Adrenal gland (tissue), 19 donors: ENCODE data around the gene SOCS7. TPM values are rescaled to one million over a fixed set of nuclear protein-coding genes. Genes with fewer than 3 reads are reported as not detected.
A peak's percentile ranks its signal among the peaks of the same experiment; 100 is the strongest.

Experiments used
- DNase-seq, 7 donors: peaks; one replicate each; pipeline ENCODE4 v3.0.0-alpha.2; 2019 to 2020
- H3K27ac ChIP-seq, 5 donors: fragments of 200-600 bp; sonication (generic) in 4 of 5; 1 replicate in 3 of 5; 2 replicates in 2 of 5; pipeline versions ENCODE4 v1.5.1 to v1.8.0; 2016 to 2020; ENCODE audit warnings: mild to moderate bottlenecking in 1 of 5
- H3K27me3 ChIP-seq: fragments of 200-600 bp; 2 replicates; pipeline ENCODE4 v1.8.0; 2021
- H3K36me3 ChIP-seq, 2 donors: fragments of 200-600 bp; replicated peaks in 1 of 2; 1 replicate in 1 of 2; 2 replicates in 1 of 2; pipeline versions ENCODE4 v1.5.1 to v1.8.0; 2018 to 2022
- H3K4me1 ChIP-seq, 2 donors: fragments of 200-600 bp; replicated peaks in 1 of 2; 1 replicate in 1 of 2; 2 replicates in 1 of 2; pipeline versions ENCODE4 v1.5.1 to v1.8.0; 2018 to 2021
- H3K4me3 ChIP-seq, 4 donors: fragments of 200-600 bp; sonication (generic) in 3 of 4; one replicate each; pipeline ENCODE4 v1.5.1; 2016 to 2018
- H3K9me3 ChIP-seq, 3 donors: fragments of 200-600 bp; sonication (generic) in 1 of 3; replicated peaks in 1 of 3; 1 replicate in 2 of 3; 2 replicates in 1 of 3; pipeline versions ENCODE4 v1.5.1 to v1.8.0; 2016 to 2021
- POLR2A ChIP-seq, 2 donors: fragments of 450-650 bp; IDR thresholded peaks; one replicate each; pipeline ENCODE4 v1.6.1; 2017; ENCODE audit warnings: antibody characterized with exemption in 2 of 2, mild to moderate bottlenecking in 2 of 2, moderate library complexity in 1 of 2
- WGBS, 4 donors: extraction: QIAGEN DNeasy Blood & Tissue Kit in 2 of 4; methylation state at CpG; one replicate each; pipeline versions ENCODE4 v1.1.5 to v1.1.7; 2013 to 2017; 5-methylcytosine and 5-hydroxymethylcytosine counted together
- intact Hi-C, 2 donors: fragments of 100-400 bp; cut with DNase I; formaldehyde crosslinking; loops; one replicate each; pipeline versions ENCODE4 v1.14.1 to v1.15.0; 2022 to 2023
- long read RNA-seq, 10 donors: library from polyadenylated mRNA in 3 of 10; unstranded in 2 of 10; stranded (forward) in 1 of 10; transcript quantifications; one replicate each; pipeline ENCODE4 v2.0.0 and lab custom pipeline, GENCODE V29; 2021 to 2026
- polyA plus RNA-seq, 3 donors: library from polyadenylated mRNA; stranded (reverse); fragments of 200-250 nt in 2 of 3; fragments of 350-450 nt in 1 of 3; fragmentation: Illumina TruSeq in 1 of 3; extraction: RNeasy Lipid Tissue Mini Kit (QIAGEN cat#74804) in 1 of 3; gene quantifications; one replicate each; pipeline ENCODE4 v1.2.3, GENCODE V29; 2013 to 2014
- total RNA-seq, 9 donors: library from RNA; depleted of rRNA in 4 of 9; stranded (reverse); fragments of >200 nt in 4 of 9; fragments of 120-200 nt in 1 of 9; fragmentation: NEBNext Ultra II Directional in 1 of 9; extraction: Animal tissue kit (Norgen Biotek cat#: 25700) in 1 of 9; gene quantifications; one replicate each; pipeline versions ENCODE4 v1.1.0 to v1.2.4, GENCODE V29; 2013 to 2023
- TF ChIP-seq, protein P1 (sequence below), 6 experiments: fragments of 450-650 bp in 4 of 6; fragments of 200-600 bp in 2 of 6; sonication (generic) in 1 of 6; IDR thresholded peaks; 1 replicate in 5 of 6; 2 replicates in 1 of 6; pipeline versions ENCODE4 v1.5.1 to v1.8.0; 2016 to 2021; ENCODE audit warnings: antibody characterized with exemption in 6 of 6, mild to moderate bottlenecking in 2 of 6, moderate library complexity in 1 of 6
- donor health status: healthy with polysubstance abuse.
- donor health status: Bipolar disorder and iron deficiency.
- donor health status: DM: yes; HTN: yes; CAD: no.
- donor health status: DM: no; HTN: no; CAD: no.
- donor health status: DM: no; HTN: no; CAD: no.
- donor health status: DM: yes; HTN: yes; CAD: no.

SOCS7 gene, protein sequence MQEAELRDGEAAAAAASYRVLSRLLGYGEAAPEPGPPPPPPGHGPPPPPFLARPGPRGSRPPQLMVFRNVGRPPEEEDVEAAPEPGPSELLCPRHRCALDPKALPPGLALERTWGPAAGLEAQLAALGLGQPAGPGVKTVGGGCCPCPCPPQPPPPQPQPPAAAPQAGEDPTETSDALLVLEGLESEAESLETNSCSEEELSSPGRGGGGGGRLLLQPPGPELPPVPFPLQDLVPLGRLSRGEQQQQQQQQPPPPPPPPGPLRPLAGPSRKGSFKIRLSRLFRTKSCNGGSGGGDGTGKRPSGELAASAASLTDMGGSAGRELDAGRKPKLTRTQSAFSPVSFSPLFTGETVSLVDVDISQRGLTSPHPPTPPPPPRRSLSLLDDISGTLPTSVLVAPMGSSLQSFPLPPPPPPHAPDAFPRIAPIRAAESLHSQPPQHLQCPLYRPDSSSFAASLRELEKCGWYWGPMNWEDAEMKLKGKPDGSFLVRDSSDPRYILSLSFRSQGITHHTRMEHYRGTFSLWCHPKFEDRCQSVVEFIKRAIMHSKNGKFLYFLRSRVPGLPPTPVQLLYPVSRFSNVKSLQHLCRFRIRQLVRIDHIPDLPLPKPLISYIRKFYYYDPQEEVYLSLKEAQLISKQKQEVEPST
- 10 to 100 TPM; 17.2 to 51.3 (median 20.6) TPM for total RNA-seq
- 10 to 100 TPM in 1 of 3 donors, 1 to 10 TPM in 2; 2.7 to 18.4 (median 6.1) TPM for polyA plus RNA-seq
- long read RNA-seq, donor 1 = 0 reads
- long read RNA-seq, donor 2, partial matches to known transcripts = 0 of 2 reads
- long read RNA-seq, donor 2, other reads (novel, unspliced or antisense) = 0 of 2 reads
- long read RNA-seq, donor 3 = 0 reads
- long read RNA-seq, donor 4, partial matches to known transcripts = 0 of 2 reads
- long read RNA-seq, donor 4, other reads (novel, unspliced or antisense) = 2 of 2 reads
- long read RNA-seq, donor 5, partial matches to known transcripts = 0 of 6 reads
- long read RNA-seq, donor 5, other reads (novel, unspliced or antisense) = 5 of 6 reads
- long read RNA-seq, donor 6, partial matches to known transcripts = 0 of 2 reads
- long read RNA-seq, donor 6, other reads (novel, unspliced or antisense) = 2 of 2 reads
- long read RNA-seq, donor 7 = 0 reads
- long read RNA-seq, donor 8, partial matches to known transcripts = 0 of 2 reads
- long read RNA-seq, donor 8, other reads (novel, unspliced or antisense) = 0 of 2 reads
- long read RNA-seq, donor 9 = 0 reads
- long read RNA-seq, donor 10 = 0 reads

DNA sequence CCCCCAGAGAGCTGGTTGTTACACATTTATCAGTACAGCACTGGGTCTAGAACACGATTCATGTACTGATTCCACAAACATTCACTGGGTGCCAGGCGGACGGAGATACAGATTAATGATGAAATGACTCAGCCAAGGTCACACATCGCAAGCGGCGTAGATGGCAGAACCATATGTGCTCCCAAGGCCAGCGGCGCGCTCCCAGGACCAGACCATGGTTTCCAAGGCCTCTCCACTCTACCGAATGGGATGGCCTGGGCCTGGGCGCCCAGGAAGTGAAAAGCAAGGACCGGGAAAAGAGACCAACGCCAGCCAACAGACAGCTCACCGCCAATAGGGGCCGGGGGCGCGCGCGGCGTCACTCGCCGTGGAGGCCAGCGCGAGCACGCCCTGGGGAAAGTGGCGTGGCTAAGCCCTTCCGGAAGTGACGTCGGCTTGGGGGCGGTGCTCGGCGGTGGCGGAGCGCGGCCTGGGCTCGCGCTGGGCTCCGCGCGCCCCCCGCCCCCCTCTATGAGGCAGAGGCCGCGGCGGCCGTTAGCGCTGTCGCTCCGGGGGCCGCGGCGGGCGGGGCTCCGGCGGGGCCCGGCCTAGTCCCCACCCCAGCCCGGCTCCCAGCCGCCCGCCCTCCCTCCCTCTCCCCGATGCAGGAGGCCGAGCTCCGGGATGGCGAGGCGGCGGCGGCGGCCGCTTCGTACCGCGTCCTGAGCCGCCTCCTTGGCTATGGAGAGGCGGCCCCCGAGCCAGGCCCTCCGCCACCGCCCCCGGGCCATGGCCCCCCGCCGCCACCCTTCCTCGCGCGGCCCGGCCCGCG, at the start of gene SOCS7:
TSS of gene SOCS7 (plus strand) at position 433 of the 811 bp plus-strand sequence. CDS start at position 642, 209 bp downstream.
- peak within 1 kb of the TSS; percentile 21 to 92 (median 57) for H3K4me3 ChIP-seq
- 3 to 9% (median 4%) methylated on average over 2 to 81 of the region's 84 CpGs for WGBS, 4 donors
- peak within 1 kb of the TSS in 4 of 5 donors; percentile 61 to 92 (median 90) for H3K27ac ChIP-seq
- TF ChIP-seq, protein P1, sequence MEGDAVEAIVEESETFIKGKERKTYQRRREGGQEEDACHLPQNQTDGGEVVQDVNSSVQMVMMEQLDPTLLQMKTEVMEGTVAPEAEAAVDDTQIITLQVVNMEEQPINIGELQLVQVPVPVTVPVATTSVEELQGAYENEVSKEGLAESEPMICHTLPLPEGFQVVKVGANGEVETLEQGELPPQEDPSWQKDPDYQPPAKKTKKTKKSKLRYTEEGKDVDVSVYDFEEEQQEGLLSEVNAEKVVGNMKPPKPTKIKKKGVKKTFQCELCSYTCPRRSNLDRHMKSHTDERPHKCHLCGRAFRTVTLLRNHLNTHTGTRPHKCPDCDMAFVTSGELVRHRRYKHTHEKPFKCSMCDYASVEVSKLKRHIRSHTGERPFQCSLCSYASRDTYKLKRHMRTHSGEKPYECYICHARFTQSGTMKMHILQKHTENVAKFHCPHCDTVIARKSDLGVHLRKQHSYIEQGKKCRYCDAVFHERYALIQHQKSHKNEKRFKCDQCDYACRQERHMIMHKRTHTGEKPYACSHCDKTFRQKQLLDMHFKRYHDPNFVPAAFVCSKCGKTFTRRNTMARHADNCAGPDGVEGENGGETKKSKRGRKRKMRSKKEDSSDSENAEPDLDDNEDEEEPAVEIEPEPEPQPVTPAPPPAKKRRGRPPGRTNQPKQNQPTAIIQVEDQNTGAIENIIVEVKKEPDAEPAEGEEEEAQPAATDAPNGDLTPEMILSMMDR (IDR thresholded peaks at IDR 0.05) = no peak
- TF ChIP-seq POLR2A (IDR thresholded peaks at IDR 0.05) = peak; percentile 36 to 67
- DNase-seq = peak; percentile 92 to 96 (median 94)
- intact Hi-C loops = loop anchor here in 1 of 2 donors (5.0 kb wide), 1 partner anchor 66 kb away; no protein-coding TSS in a partner anchor
- H3K4me1 ChIP-seq = peaks cover 7 to 42% of the 10 kb centered on the region in 2 donors
- H3K9me3 ChIP-seq = no peaks in the 10 kb centered on the region
- H3K27me3 ChIP-seq = no peaks in the 10 kb centered on the region
- no peaks in the 10 kb centered on the region for H3K36me3 ChIP-seq

DNA sequence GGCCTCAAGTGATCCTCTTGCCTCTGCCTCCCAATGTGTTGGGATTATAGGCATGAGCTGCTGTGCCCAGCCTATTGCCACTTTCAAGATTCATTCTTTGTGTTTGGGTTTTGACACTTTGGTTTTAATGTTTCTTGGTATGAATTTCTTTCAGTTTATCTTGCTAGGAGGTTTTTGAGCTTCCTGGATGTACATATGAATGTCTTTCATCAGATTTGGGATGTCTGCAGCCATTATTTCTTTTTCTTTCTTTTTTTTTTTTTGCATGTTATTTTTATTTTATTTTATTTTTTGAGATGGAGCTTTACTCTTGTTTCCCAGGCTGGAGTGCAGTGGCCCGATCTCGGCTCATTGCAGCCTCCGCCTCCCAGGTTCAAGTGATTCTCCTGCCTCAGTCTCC, 36.1 kb upstream of the SOCS7 start:
- no peaks in the 10 kb centered on the region for H3K27me3 ChIP-seq
- intact Hi-C loops = no loop called here
- H3K36me3 ChIP-seq = peaks cover 0 to 22% of the 10 kb centered on the region in 2 donors

DNA sequence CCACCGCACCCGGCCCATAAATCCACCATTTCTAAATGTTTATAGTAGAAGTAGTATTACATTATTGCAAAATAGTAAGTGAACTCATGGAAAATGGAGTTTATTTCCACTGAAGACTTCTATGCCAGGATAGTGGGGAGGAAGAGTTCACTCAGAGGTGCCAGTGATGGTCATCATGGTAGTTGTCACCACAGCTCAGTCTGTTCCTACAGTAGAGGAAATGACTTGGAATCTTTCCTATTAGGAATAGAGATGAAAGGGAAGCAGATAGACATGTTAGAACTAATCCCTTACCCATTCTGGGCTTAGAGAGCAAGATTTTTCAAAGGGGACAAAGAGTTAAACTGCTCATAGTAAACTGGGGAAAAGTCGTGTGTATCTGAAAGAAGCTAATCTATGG, 34.6 kb upstream of the SOCS7 start:
- intact Hi-C loops = no loop called here
- 86 to 94% (median 87%) methylated on average over 3 of the region's 3 CpGs for WGBS, 4 donors
- no peak overlapping the region for H3K4me3 ChIP-seq
- peaks cover 0 to 25% of the 10 kb centered on the region in 2 donors for H3K36me3 ChIP-seq
- no peaks in the 10 kb centered on the region for H3K4me1 ChIP-seq
- TF ChIP-seq POLR2A (IDR thresholded peaks at IDR 0.05) = no peak
- TF ChIP-seq, protein P1 (IDR thresholded peaks at IDR 0.05) = no peak
- no peak for DNase-seq
- H3K27me3 ChIP-seq = no peaks in the 10 kb centered on the region
- H3K27ac ChIP-seq = no peak overlapping the region
- H3K9me3 ChIP-seq = no peaks in the 10 kb centered on the region

More for the DNA sequence above, 36.1 kb upstream of the SOCS7 start:
- Histone ChIP-seq H3K27ac (no peak overlapping the region), H3K9me3 (no peaks in the 10 kb centered on the region), H3K4me1 (no peaks in the 10 kb centered on the region), H3K4me3 (no peak overlapping the region)
- no peak for DNase-seq
- TF ChIP-seq, protein P1 (IDR thresholded peaks at IDR 0.05) = no peak
- no peak for TF ChIP-seq POLR2A (IDR thresholded peaks at IDR 0.05)
- 64 to 78% (median 66%) methylated on average over 3 of the region's 3 CpGs for WGBS, 4 donors
